ENCODE data around the gene WBP2NL.

Gene WBP2NL

DNA sequence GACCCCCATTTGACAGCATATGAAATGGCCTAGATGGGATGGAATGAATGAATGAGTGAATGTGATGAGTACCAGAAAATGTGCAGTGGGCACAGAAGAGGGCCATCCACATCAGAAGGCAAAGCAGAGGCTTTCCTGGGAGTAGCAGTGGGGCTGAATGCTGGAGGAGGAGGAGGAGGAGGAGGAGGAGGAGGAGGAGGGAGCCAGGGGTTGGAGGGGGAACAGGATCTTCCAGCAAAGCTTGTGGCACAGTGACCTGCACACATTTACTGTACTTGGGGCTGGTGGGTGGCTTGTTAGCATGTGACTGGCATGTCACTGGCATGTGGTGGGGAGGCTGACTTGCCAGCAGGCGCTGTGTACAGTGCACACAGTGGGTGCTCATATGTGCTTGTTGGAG lies 19.9 kb upstream of the WBP2NL start:
- DNase-seq (ENCODE audit: low spot score): no peak

DNA sequence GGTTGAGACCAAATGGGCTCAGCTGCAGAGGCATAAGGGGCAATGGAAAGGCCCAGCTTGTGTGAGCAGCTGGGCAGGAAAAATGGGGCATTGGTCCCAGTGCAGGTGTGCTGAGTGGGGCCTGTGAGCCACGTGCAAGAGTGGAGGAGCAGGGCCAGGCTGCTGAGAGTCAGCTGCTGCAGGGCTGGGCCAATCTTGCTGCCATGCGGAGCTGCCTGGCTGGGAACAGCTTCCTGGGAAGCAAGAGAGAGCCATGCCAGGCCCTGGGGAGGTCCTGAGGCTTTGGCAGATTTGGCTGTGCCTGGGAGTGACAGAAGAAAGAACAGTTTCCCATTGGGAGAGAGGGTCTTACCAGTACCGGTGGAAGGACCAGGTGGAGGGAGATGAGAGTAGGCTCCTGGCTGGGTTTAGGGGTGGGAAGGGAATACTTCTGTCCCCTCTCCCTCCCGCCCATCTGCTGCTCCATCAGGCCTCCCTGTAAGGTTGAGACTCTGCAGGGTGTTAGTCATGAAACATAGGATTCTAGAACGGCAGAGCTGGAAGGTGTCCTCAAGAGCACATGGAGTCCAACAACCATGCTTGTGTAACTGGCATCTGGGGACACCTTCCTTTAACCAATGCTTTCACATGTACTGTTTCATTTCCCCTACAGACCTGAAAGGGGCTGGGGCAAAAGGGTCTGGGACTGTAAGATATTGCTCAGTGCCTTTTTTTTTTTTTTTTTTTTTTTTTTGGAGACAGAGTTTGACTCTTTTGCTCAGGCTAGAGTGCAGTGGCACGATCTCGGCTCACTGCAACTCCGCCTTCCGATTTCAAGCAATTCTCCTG lies 19.0 kb upstream of the WBP2NL start:
- no peak for DNase-seq (ENCODE audit: low spot score)

DNA sequence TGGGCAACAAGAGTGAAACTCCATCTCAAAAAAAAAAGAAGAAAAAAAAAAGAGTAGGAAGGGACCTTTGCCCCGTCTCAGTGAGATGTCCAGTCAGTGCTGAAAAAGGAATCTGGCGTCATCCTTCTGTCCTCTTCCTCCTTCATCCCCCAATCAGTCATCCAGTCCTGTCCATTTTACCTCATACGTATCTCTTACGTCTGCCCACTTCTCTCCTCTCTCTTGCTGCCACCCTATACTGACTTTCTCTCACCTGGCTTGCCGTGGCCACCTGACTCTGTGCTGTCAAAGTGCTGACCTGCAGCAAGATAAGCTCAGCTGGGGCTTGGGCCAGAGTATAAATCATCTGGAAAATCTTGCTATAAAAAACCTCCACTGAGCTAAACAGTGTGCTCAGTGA lies 15.7 kb upstream of the WBP2NL start:
- no peak for DNase-seq (ENCODE audit: low spot score)

DNA sequence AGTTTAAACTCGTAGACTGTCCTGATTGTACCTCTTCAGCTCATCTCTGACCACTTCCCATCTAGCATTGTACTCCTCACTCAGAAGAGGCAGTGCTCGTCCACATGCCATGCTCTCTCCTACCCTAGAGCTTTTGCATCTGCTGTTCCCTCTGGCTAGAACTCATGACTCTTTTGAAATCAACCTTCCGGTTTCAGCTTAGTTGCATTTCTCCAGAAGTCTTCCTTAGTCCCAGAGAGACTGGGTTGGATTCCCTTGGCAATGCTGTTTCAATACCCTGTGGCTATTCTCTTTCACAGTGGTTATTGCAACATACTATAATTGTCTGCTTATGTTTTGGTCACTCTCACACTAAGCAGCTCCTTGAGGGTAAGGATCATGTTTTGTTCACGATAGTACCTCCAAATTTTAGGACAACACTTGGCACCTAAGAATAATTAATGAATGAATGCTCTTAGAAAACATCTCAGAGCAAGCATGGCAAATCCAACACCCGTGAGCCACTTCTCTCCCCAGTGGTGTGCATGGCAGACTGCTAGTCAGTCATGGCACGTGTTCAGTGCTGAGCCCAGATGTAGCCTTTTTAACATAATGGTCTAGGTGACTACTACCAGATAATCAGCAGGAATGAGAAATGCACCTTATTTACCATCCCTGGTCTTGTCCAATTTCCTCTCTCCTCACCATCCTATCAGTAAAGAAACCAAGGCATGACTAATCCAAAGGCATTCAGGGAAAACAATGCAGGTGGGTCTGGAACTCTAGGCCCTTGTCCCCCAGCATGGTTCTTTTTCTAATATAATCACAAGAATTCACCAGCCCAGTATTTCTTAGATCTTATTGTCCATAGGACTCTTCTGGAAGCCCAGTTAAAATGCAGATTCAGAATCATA lies 14.8 kb upstream of the WBP2NL start:
- no peak for DNase-seq (ENCODE audit: low spot score)

DNA sequence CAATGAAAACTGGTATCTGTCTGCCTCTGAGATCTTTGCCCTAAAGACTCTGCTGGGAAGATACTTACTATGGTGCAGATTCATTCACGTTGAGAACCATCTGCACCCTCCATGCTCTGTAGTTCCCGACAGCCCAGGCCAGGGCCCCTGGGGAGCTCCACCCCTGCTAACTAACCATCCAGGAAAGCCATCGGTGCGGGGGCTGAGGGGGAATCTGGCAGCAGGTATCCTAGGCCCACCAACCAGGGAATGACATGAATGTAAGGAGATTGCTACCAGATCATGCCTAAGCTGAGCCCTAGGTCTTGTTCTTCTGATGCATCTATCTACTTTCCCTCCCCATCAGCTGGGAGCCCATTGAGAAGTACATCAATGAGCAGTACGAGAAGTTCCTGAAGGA lies 11.3 kb upstream of the WBP2NL start:
- no peak for DNase-seq (ENCODE audit: low spot score)

DNA sequence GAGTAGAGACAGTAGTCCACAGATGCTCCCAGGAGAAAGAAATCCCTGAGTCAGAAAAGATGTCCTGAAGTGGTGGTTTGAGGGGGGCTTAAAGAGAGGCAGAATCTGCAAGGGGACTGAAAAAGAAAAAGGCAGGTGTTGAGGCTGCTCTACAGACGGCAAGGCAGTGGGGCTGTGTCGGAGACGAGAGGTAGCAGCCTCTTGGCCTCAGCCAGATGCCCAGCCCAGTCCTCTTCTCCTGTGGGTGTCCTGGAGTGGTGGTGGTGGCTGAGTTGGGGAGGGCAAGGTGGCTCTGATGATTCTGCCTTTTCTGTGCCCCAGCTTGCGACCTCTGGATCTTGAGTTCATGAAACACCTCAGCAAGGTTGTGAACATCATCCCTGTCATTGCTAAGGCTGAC lies 9.3 kb upstream of the WBP2NL start:
- DNase-seq (ENCODE audit: low spot score): peak; percentile 2

DNA sequence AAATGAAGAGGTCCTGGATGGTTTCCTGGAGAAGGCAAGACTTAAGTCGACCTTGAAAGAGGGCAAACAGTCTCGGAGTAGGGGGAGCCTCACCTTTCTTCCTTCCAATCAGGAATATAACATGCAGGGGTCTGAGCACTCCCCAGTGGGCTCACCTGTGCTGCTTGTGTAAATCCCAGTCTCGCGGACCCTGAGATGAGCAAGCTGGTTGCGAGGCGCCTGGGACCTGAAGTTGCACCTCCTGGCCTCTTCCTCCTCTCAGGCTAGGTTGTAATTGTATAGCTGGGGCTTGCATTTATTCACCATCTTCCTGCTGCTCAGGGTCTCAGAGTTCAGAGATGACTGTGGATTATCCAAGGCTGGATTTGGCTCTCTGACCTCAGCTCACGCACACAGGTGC lies 7.5 kb upstream of the WBP2NL start:
- no peak for DNase-seq (ENCODE audit: low spot score)

DNA sequence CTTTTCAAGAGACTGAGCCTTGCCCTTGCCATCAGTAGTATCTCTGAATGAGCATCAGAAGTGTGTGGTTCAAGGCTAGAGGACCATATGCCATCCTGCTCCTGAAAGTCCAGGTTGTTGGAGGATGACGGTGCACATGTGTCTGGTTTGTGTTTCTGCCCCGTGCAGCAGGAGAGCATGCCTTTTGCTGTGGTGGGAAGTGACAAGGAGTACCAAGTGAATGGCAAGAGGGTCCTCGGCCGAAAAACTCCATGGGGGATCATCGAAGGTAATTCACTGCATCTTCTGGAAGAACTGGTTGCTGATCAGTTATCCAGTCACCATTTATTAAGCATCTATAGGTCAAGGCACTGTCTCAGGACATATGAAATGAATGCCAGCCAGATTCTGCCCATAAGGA lies 6.1 kb upstream of the WBP2NL start:
- no peak for DNase-seq (ENCODE audit: low spot score)

DNA sequence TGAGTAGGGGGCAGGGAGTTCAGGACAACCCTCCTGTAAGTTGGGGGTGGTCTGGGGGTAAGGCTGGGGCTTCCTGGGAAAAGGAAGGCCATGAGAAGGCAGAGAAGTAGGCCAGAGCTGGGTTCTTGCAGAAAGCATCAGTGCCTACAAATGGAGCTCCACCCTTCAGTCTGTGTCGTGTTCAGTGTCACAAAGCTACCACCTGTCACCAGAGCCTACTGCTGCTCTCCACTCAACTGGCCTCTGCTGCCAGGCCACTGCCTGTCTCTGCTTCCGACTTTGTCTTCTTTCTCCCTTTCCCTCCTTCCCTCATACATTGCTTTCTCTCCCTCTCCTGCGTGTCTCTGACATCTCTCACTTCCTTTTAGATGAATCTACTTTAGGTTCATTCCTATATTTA lies 3.4 kb upstream of the WBP2NL start:
- DNase-seq (ENCODE audit: low spot score): no peak

DNA sequence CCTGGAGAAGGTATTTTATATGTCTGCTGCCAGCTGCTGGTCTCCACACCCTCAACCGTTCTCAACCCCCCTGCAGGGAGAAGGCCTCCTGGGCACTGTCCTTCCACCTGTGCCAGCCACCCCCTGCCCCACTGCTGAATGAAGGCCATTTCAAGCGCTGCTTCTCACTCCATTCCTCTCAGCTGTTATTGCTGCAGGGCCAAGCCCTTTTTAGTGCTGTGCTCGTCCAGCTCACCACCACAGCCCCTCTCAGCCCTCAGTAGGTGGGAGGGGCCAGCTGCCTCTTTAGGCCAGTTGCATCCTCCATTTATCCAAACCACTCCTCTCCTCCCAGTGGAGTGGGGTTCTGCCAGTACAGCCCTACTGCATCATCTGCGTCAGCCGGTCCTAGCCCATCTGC lies 1.8 kb upstream of the WBP2NL start:
- DNase-seq (ENCODE audit: low spot score): no peak

DNA sequence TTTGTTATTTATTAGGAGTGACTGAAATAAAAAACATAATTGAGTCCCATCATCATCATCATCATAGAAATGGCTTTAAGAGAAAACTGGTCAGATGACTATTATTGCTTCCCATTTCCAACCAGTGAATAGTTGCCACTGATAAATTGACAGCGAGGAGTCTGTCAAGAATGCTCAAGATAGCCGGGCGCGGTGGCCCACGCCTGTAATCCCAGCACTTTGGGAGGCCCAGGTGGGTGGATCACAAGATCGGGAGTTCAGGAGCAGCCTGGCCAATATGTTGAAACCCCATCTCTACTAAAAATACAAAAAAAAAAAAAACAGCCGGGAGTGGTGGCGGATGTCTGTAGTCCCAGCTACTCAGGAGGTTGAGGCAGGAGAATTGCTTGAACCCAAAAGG lies 1.9 kb downstream of the WBP2NL start:
- DNase-seq (ENCODE audit: low spot score): no peak

DNA sequence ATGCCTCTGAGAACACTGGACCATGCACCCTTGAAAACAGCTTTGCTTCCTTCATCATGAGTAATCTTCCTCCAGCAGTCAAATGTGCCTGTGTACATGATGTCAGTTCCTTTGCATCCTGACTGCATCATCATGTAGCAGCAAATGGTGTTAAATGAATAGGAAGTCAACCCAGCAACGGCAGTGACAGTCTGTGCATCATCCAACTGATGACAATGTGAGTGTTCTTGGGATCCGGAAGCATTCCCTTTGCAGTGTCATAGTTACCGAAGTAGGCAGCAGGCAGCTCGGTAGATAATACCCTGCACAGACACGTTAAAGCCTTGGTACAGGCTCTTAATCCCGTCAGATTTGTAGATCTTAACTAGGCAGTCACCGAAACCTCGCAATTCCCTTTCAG lies 2.5 kb downstream of the WBP2NL start:
- DNase-seq (ENCODE audit: low spot score): no peak

DNA sequence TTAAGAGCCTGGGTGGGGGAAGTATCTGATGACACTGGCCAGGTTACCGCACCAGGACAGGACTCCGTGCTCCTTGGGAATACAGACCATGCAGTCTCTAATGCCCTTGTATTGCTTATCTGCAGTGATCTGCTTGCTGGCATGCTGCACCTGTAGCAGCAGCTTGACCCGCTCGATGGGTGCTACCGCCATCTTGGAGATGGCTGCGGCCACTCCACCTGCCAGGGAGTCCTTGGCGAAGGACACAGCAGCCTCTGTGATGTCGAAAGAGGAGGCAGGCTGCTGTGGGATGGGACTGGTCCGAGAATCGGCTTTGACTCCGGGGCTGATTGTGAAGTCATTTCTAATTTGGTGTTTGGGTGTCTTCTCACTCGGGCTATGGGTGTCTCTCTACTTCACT lies 3.1 kb downstream of the WBP2NL start:
- no peak for DNase-seq (ENCODE audit: low spot score)

DNA sequence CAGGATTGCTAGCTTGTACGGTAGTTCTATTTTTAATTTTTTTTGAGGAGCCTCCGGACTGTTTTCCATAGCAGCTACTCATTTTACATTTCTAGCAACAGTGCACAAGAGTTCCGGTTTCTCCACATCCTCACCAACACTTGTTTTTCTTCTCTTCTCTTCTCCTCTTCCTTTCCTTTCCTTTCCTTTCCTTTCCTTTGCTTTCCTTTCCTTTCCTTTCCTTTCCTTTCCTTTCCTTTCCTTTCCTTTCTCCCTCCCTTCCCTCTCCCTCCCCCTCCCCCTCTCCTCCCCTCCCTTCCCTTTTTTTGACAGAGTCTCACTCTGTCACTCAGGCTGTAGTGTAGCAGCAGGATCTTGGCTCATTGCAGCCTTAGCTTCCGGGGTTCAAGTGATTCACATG lies 9.3 kb downstream of the WBP2NL start:
- DNase-seq (ENCODE audit: low spot score): no peak

DNA sequence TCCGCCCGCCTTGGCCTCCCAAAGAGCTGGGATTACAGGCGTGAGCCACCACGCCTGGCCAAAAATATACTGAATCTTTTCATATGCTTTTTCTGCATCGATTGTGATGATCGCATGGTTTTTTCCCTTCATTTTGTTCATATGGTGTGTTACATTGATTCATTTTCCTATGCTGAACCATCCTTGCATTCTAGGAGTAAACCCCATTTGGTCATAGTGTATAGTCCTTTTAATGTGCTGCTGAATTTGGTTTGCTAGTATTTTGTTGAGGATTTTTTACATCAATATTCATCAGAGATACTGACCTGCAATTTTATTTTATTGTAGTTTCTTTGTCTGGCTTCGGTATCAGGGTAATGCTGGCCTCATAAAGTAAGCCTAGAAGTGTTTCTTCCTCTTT lies 12.2 kb downstream of the WBP2NL start:
- no peak for DNase-seq (ENCODE audit: low spot score)

DNA sequence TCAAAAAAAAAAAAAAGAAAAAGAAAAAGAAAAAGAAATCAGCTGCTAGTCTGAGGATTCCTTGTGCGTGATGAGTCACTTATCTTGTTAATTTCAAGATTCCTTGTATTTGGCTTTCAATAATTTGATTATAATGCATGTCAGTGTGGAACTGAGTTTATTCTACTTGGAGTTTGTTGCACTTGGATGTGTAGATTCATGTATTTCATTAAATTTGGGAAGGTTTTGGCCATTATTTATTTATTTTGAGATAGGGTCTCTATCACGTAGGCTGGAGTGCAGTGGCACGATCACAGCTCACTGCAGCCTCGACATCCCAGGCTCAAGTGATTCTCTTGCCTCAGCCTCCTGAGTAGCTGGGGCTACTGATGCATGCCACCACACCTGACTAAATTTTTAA lies 14.8 kb downstream of the WBP2NL start:
- DNase-seq (ENCODE audit: low spot score): no peak

DNA sequence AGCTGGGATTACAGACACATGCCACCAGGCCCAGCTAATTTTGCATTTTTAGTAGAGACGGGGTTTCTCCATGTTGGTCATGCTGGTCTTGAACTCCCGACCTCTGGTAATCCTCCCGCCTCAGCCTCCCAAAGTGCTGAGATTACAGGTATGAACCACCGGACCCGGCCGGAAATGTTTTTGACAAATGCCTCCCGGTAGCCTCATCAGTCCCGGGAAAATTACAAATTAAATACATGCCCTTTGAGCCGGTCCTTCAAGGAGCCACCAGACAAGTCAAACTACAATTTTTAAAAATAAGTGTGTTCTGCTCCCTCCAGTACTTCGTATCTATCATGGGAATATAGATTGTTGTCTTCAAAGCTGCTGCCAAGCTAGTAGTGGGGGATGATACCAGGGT lies 17.5 kb downstream of the WBP2NL start:
- DNase-seq (ENCODE audit: low spot score): no peak

DNA sequence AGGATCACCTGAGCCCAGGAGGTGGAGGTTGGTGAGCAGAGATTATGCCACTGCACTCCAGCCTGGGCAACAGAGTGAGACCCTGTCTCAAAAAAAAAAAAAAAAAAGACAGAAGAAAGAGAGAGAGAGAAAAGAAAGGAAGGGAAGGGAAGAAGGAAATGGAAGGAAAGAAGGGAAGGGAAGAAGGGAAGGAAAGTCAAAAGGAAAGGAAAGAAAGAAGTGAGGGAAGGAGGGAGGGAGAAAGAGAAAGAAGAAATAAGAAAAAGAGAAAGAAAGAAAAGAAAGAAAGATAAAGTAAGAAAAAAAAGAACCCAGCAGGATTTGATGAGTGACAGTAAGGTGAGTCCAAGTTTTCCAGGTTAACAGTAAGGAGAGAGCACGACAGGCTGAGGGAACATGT lies 19.6 kb downstream of the WBP2NL start:
- no peak for DNase-seq (ENCODE audit: low spot score)

DNA sequence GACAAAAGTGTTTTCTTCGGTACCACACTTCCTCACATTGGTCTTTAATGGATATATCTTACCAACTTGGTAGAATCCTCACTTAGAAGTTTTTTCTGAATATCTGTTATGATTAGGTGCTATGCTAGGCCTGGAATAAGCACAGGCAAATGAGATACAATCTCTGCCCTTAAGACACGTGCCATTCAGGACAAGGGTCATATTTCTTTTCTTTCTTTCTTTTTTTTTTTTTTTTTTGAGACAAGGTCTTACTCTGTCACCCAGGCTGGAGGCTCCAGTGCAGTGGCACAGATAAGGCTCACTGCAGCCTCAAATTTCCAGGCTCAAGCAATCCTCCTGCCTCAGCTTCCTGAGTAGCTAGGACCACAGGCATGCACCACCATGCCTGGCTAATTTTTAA lies 23.0 kb downstream of the WBP2NL start:
- no peak for DNase-seq (ENCODE audit: low spot score)

DNA sequence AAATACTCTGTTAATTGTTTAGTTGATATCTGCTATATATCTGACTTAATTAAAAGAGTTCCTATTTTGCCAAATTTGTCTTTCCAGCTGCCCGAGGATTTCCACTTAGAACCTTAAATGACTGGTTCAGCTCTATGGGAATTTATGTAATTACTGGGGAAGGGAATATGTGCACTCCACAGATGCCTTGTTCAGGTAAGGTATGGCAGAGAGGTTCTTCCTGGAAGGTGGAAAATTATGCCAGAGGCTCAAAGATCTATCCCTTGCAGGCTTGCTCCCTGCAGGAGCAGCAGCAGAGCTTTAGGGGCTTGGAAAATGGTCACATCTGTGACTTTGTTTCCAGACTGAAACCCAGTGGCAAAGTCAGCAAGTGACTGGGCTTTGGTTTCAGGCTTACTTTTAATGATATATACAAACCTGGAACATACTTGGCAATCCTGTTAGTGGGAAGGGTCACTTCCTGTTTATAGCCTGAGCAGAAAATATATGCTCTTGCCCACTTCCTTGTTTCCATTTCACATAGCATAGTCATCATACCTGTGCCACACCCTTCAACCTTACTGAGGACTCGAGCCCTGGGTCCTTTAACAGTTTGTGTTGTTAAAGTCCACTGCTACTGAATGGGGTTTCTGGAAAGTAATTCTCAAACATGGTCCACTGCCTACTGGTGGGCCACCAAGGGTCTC lies 23.7 kb downstream of the WBP2NL start:
- DNase-seq (ENCODE audit: low spot score): no peak

DNA sequence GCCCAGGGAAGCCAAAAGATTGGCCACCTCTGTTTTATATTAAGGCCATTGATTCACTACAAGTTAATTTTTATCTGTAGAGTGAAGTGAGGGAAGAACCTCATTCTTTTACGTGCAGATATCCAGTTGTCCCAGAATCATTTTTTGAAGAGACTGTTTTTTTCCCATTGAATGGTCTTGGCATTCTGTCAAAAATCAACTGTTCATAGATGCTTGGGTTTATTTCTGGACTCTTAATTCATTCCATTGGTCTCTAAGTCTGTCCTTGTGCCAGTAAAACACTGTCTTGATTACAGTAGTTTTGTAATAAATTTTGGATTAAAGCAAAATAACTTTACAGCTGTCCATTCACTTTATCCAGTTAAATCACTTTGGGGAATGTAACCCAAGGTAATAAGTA lies 26.8 kb downstream of the WBP2NL start:
- DNase-seq (ENCODE audit: low spot score): no peak

DNA sequence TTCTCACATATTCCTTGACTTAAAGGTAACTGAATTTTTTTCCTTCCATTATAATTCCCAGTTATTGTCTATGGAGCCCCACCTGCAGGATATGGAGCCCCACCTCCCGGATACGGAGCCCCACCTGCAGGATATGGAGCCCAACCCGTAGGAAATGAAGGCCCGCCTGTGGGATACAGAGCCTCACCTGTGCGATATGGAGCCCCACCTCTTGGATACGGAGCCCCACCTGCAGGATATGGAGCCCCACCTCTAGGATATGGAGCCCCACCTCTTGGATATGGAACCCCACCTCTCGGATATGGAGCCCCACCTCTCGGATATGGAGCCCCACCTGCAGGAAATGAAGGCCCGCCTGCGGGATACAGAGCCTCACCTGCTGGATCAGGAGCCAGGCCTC lies 28.1 kb downstream of the WBP2NL start:
- DNase-seq (ENCODE audit: low spot score): no peak

All from iPS-NIHi11 (cell line).